Chondrocyte (in vitro differentiated cells): ENCODE data around the gene ABI3BP. TPM values are rescaled to one million over a fixed set of nuclear protein-coding genes. Genes with fewer than 3 reads are reported as not detected.

Experiments
- DNase-seq: peaks from one replicate; pipeline ENCODE4 v3.0.0; 2021; ENCODE audit warnings: mixed read lengths, low spot score
- H3K27ac Mint-ChIP-seq: one replicate; pipeline ENCODE4 v1.8.0; 2021; ENCODE audit warnings: mild to moderate bottlenecking, moderate library complexity, mixed read lengths; ENCODE audit not compliant: unreplicated experiment
- H3K27me3 Mint-ChIP-seq: 2 replicates; pipeline ENCODE4 v1.8.0; 2021; ENCODE audit warnings: low read depth, mixed read lengths
- H3K36me3 Mint-ChIP-seq: 2 replicates; pipeline ENCODE4 v1.8.0; 2021; ENCODE audit warnings: low read depth, mixed read lengths
- H3K4me1 Mint-ChIP-seq: 2 replicates; pipeline ENCODE4 v1.8.0; 2021; ENCODE audit warnings: low read depth, mild to moderate bottlenecking, mixed read lengths
- H3K4me3 Mint-ChIP-seq: one replicate; pipeline ENCODE4 v1.8.0; 2021; ENCODE audit warnings: mild to moderate bottlenecking, moderate library complexity, mixed read lengths; ENCODE audit not compliant: unreplicated experiment
- H3K9me3 Mint-ChIP-seq: 2 replicates; pipeline ENCODE4 v1.8.0; 2021; ENCODE audit warnings: low read depth, mixed read lengths
- CTCF ChIP-seq: fragments of 200-600 bp; sonication (generic); IDR thresholded peaks from 2 replicates; pipeline ENCODE4 v1.5.0; 2021; ENCODE audit warnings: antibody characterized with exemption, mild to moderate bottlenecking, moderate library complexity
- total RNA-seq: library from RNA; stranded (reverse); gene quantifications from 3 replicates; pipeline ENCODE4 v1.2.1, GENCODE V29; 2021

The ABI3BP gene
- total RNA-seq, 1 donor from 2014 or later = 10.2 TPM

DNA sequence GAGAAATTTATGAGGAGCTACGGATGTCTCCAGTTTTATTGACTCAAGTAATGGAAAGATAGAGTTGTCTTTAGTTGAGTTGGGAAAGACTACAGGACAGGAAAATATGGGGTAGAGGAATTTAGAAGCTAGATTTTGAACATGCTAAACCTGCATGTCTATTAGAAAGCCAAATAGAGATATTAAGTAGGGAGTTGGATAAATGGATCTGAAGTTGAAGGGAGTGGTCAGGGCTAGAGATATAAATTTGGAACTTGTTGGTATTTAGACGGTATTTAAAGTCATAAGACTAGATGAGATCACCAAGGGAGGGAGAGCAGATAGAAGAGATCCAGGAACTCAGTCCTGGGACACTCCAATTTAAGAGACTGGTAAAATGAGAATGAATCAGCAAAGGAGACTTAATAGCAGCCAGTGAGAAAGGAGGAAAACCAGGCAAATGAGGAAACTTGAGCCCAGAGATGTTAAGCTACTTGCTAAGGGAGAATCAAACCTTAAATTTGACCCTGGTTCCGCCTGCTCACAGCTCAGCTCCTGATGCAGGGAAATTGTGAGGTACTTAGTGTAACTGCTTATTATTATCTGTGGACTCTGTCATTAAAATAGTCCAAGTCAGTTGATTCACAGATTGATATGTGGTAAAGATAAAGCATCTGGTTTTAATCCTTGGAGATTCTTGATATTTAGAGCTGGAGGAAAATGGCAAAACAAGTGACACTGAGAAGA lies 35.8 kb downstream of the ABI3BP start:
- no peak overlapping the region for H3K27ac Mint-ChIP-seq
- peaks cover 10% of the 10 kb centered on the region for H3K36me3 Mint-ChIP-seq
- DNase-seq = no peak
- TF ChIP-seq CTCF = no peak
- peaks cover 29% of the 10 kb centered on the region for H3K4me1 Mint-ChIP-seq
- no peak overlapping the region for H3K4me3 Mint-ChIP-seq
- H3K27me3 Mint-ChIP-seq = no peaks in the 10 kb centered on the region
- H3K9me3 Mint-ChIP-seq = peaks cover 14% of the 10 kb centered on the region

DNA sequence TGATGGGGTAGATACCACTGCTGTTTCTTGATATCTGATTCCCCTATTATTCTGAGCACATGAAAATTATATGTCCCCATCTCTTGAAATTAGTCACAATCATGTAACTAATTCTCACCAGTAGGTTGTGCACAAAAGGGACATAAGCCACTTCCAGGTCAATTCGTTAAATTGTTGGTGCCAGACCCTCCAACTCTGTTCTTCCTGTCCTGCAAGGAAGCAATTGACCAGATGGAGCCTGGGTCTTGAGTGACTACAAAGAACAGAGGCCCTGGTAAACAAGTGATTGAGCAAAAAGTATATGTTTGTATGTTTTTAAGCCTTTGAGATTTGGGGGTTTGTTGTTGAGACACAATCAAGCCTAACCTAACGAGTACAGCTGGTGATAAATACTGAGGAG lies 36.9 kb downstream of the ABI3BP start:
- TF ChIP-seq CTCF = no peak
- DNase-seq = no peak
- peaks cover 14% of the 10 kb centered on the region for H3K9me3 Mint-ChIP-seq
- H3K36me3 Mint-ChIP-seq = peaks cover 10% of the 10 kb centered on the region
- no peak overlapping the region for H3K4me3 Mint-ChIP-seq
- no peak overlapping the region for H3K27ac Mint-ChIP-seq
- peaks cover 29% of the 10 kb centered on the region for H3K4me1 Mint-ChIP-seq
- peaks cover 2% of the 10 kb centered on the region for H3K27me3 Mint-ChIP-seq

DNA sequence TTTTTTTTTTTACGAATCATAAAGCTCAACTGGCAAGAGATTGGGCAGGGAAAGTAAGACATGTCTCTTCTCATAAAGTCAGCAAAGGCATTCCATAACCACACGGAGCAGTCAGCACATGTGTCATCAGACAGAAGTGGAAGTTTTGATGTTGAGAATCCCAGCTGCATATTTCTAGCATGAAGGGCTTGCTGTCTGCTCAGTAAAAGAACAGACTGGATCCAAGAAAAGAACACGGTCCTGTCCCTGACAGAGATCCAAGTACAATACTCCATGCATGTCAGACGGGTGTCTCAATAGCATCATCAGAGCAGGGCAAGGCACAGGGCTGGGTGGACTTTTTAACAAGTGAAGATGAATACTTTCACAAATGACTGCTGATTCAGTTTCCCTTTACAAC lies 38.2 kb downstream of the ABI3BP start:
- H3K27ac Mint-ChIP-seq = peak overlapping the region; percentile 86
- H3K9me3 Mint-ChIP-seq = peaks cover 9% of the 10 kb centered on the region
- no peak for DNase-seq
- no peak overlapping the region for H3K4me3 Mint-ChIP-seq
- H3K27me3 Mint-ChIP-seq = peaks cover 5% of the 10 kb centered on the region
- peak; percentile 15 for TF ChIP-seq CTCF
- H3K4me1 Mint-ChIP-seq = peaks cover 34% of the 10 kb centered on the region
- H3K36me3 Mint-ChIP-seq = peaks cover 5% of the 10 kb centered on the region

DNA sequence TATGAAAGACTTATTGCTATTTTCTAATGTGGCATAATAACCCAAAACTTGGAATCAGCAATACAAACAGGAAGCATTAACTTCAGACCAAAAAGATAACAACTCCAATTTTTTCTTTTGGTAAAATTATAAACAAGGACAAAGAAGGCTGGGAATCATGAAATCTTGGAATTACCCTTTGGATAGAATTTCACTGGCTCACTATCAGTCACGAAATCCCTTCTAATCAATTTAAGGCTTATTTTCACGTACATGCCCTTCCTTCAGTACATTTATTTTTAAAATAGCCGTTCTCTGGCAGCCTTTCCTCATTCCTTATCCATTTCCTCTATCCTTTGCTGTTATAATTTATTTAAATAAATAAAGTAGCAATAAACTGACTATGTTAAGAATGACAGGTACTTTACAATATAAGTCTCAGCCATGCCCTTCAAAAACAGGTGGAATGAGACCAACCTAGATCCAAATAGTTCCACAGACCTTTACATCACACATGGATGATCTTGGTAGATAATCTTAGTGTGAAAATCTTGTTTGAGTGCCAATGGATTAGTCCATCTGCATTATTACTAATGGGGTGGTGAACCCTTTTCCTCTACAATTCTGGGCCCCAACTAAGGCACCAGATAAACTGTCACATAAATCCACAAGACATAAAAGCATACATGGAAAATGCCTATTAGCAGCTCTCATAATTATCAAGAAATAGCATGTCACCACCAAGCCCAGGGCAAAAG lies 38.9 kb downstream of the ABI3BP start:
- TF ChIP-seq CTCF = no peak
- Mint-ChIP-seq H3K4me3 (no peak overlapping the region), H3K27me3 (peaks cover 5% of the 10 kb centered on the region), H3K27ac (peak overlapping the region; percentile 86), H3K36me3 (peaks cover 3% of the 10 kb centered on the region), H3K9me3 (peaks cover 4% of the 10 kb centered on the region), H3K4me1 (peaks cover 39% of the 10 kb centered on the region)
- no peak for DNase-seq

- Mint-ChIP-seq H3K9me3 (no peaks in the 10 kb centered on the region), H3K27ac (no peak overlapping the region), H3K36me3 (no peaks in the 10 kb centered on the region), H3K4me1 (peaks cover 43% of the 10 kb centered on the region), H3K27me3 (peaks cover 5% of the 10 kb centered on the region), H3K4me3 (no peak overlapping the region)
- DNase-seq = no peak
- peak; percentile 32 for TF ChIP-seq CTCF
Measured at GRCh38 chr3:100953103-100953502, 40.1 kb downstream of the ABI3BP start.
